Heart left ventricle (tissue), 16 donors: ENCODE measurements around the gene COL2A1. TPM values are rescaled to one million over a fixed set of nuclear protein-coding genes. Genes with fewer than 3 reads are reported as not detected.
A peak's percentile ranks its signal among the peaks of the same experiment; 100 is the strongest.
"Not testable (repeated sequence)": the region's sequence is repeated elsewhere in the genome, so short reads cannot be mapped to it uniquely, and the experiment has no call there.

ENCODE experiments used
- ATAC-seq, 4 donors: fragments of 200-7000 bp; cut with Tn5 transposase; one replicate each; pipeline ENCODE4 v1.9.1; 2020 to 2022; ENCODE audit warnings: moderate library complexity in 4 of 4, mild to moderate bottlenecking in 3 of 4, moderate number of reproducible peaks in 1 of 4
- DNase-seq, 5 donors: peaks; one replicate each; pipeline ENCODE4 v3.0.0-alpha.2; 2020
- H3K27ac ChIP-seq, 12 donors: fragments of 200-600 bp; sonication (generic) in 4 of 12; one replicate each; pipeline versions ENCODE4 v1.5.0 to v1.8.0; 2016 to 2022; ENCODE audit warnings: mild to moderate bottlenecking in 2 of 12
- H3K27me3 ChIP-seq, 9 donors: fragments of 200-600 bp; sonication (generic) in 2 of 9; one replicate each; pipeline versions ENCODE4 v1.5.1 to v1.8.0; 2016 to 2022; ENCODE audit warnings: mild to moderate bottlenecking in 3 of 9
- H3K36me3 ChIP-seq, 9 donors: fragments of 200-600 bp; sonication (generic) in 2 of 9; one replicate each; pipeline versions ENCODE4 v1.5.0 to v1.8.0; 2018 to 2022; ENCODE audit warnings: mild to moderate bottlenecking in 2 of 9
- H3K4me1 ChIP-seq, 12 donors: fragments of 200-600 bp; sonication (generic) in 4 of 12; one replicate each; pipeline versions ENCODE4 v1.5.0 to v1.8.0; 2016 to 2022; ENCODE audit warnings: mild to moderate bottlenecking in 3 of 12
- H3K4me3 ChIP-seq, 12 donors: fragments of 200-600 bp; sonication (generic) in 4 of 12; one replicate each; pipeline versions ENCODE4 v1.5.0 to v1.8.0; 2017 to 2022; ENCODE audit warnings: mild to moderate bottlenecking in 9 of 12, moderate library complexity in 4 of 12
- H3K9me3 ChIP-seq, 12 donors: fragments of 200-600 bp; sonication (generic) in 4 of 12; one replicate each; pipeline versions ENCODE4 v1.5.0 to v1.8.0; 2016 to 2022; ENCODE audit warnings: mild to moderate bottlenecking in 1 of 12
- POLR2A ChIP-seq, 2 donors: fragments of 450-650 bp; IDR thresholded peaks; one replicate each; pipeline ENCODE4 v1.6.1; 2017; ENCODE audit warnings: antibody characterized with exemption in 2 of 2, mild to moderate bottlenecking in 2 of 2, moderate library complexity in 2 of 2
- WGBS, 4 donors: extraction: QIAGEN DNeasy Blood & Tissue Kit in 2 of 4; methylation state at CpG; one replicate each; pipeline versions ENCODE4 v1.1.5 to v1.1.7; 2013 to 2018; 5-methylcytosine and 5-hydroxymethylcytosine counted together
- intact Hi-C, 10 donors: fragments of 100-400 bp; cut with DNase I; formaldehyde crosslinking; loops; one replicate each; pipeline versions ENCODE4 v1.11.1 to v1.14.2; 2022
- polyA plus RNA-seq, 2 donors: library from polyadenylated mRNA; stranded (reverse); fragments of 200-250 nt; gene quantifications; one replicate each; pipeline ENCODE4 v1.2.3, GENCODE V29; 2013
- total RNA-seq, 9 donors: library from RNA; depleted of rRNA in 2 of 9; stranded (reverse); fragments of >200 nt in 2 of 9; fragmentation: NEBNext Ultra II Directional in 3 of 9; extraction: Animal tissue kit (Norgen Biotek cat#: 25700) in 3 of 9; gene quantifications; one replicate each; pipeline versions ENCODE4 v1.1.0 to v1.2.4, GENCODE V29; 2016 to 2023
- TF ChIP-seq, protein P1 (sequence below), 12 donors: fragments of 200-600 bp; sonication (generic) in 4 of 12; IDR thresholded peaks; one replicate each; pipeline versions ENCODE4 v1.5.0 to v1.8.0; 2018 to 2022; ENCODE audit warnings: antibody characterized with exemption in 12 of 12, mild to moderate bottlenecking in 5 of 12
- donor health status: ischemic (EF 13 %, LVEDD 7.1; RV severe dilation, severe dysfunction).
- donor health status: healthy with polysubstance abuse.
- donor health status: DM: no; HTN: yes; CAD: no.
- donor health status: DM: no; HTN: no; CAD: no.
- donor health status: ischemic (EF 25% LVEDD 6.9; RV normal size, moderate dysfunction).
- donor health status: ischemic (EF 25% LVEDD 5.7; RV mildly dilated, moderate dysfunction).
- donor health status: healthy.
- donor health status: DM: yes; HTN: yes; CAD: no.
- donor health status: ischemic (EF 35%, LVEDD 5.7; RV mildly dilated, moderate dysfunction).
- donor health status: nonischemic (EF 11% LVEDD 7.7; RV severe dilation, severe dysfunction).
- donor health status: DM: yes; HTN: yes; CAD: no.
- donor health status: PGD.
- donor health status: ischemic (EF 29% LVEDD 5.4; RV normal size, mild dysfunction).
- donor health status: nonischemic (EF 23%, LVEDD 6.1; RV moderate dilation, normal function).

The COL2A1 gene
- total and polyA plus RNA-seq, 11 donors = 0.04 to 0.39 (median 0.05) TPM; not detected in 8

DNA sequence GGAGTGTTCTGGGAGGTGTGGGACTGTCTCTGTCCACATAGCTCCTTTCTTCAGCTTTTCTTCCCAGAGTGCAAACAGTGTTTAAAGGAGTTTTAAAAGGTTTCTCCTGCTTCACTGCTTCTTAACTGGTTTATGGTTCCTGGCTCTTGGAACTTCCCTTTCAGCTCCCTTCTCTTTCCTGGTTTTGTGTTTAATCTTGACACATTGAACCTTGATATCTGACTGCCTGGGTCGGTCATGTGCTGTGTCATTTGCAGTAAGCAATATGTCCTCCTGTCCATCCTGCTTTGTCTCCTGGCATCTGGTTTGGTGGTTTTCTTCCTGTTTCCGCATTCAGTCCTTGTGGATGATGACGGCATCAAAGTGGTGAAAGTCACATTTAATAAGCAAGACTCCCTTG, 38.7 kb downstream of the COL2A1 start:
- Histone ChIP-seq H3K27ac (no peak overlapping the region), H3K27me3 (no peaks in the 10 kb centered on the region), H3K36me3 (peaks cover 0 to 30% (median 8%) of the 10 kb centered on the region in 9 donors), H3K9me3 (no peaks in the 10 kb centered on the region), H3K4me1 (peaks cover 0 to 52% (median 22%) of the 10 kb centered on the region in 12 donors), H3K4me3 (no peak overlapping the region)
- intact Hi-C loops = loop anchor here in 6 of 10 donors (10.0 kb wide), 4 partner anchors 59 to 251 kb away; partner anchors contain the start of gene ASB8 (in 1 of the 6)
- ATAC-seq (no peak), DNase-seq (no peak)
- TF ChIP-seq, protein P1, sequence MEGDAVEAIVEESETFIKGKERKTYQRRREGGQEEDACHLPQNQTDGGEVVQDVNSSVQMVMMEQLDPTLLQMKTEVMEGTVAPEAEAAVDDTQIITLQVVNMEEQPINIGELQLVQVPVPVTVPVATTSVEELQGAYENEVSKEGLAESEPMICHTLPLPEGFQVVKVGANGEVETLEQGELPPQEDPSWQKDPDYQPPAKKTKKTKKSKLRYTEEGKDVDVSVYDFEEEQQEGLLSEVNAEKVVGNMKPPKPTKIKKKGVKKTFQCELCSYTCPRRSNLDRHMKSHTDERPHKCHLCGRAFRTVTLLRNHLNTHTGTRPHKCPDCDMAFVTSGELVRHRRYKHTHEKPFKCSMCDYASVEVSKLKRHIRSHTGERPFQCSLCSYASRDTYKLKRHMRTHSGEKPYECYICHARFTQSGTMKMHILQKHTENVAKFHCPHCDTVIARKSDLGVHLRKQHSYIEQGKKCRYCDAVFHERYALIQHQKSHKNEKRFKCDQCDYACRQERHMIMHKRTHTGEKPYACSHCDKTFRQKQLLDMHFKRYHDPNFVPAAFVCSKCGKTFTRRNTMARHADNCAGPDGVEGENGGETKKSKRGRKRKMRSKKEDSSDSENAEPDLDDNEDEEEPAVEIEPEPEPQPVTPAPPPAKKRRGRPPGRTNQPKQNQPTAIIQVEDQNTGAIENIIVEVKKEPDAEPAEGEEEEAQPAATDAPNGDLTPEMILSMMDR (IDR thresholded peaks at IDR 0.05) = no peak
- no peak for TF ChIP-seq POLR2A (IDR thresholded peaks at IDR 0.05)
- WGBS, 4 donors = 72 to 83% (median 77%) methylated on average over 3 of the region's 3 CpGs

GRCh38 chr12:47964106-47964728, 40.1 kb downstream of the COL2A1 start:
- peak overlapping the region; percentile 59 to 91 (median 82) for H3K4me3 ChIP-seq
- H3K27me3 ChIP-seq = no peaks in the 10 kb centered on the region
- H3K4me1 ChIP-seq = peaks cover 0 to 45% (median 18%) of the 10 kb centered on the region in 12 donors
- WGBS, 4 donors = 23 to 25% (median 23%) methylated on average over 18 of the region's 18 CpGs
- H3K27ac ChIP-seq = peak overlapping the region in 5 of 12 donors; percentile 46 to 73 (median 66)
- peaks cover 0 to 30% (median 8%) of the 10 kb centered on the region in 9 donors for H3K36me3 ChIP-seq
- TF ChIP-seq POLR2A (IDR thresholded peaks at IDR 0.05) = no peak
- intact Hi-C loops = loop anchor here in 7 of 10 donors (5.0 to 10.0 kb wide), 7 partner anchors 38 to 249 kb away; partner anchors contain the start of genes ASB8 (in 2 of the 7), COL2A1 (in 2 of the 7) and CCDC184 (in 1 of the 7)
- DNase-seq (no peak), ATAC-seq (no peak)
- H3K9me3 ChIP-seq = no peaks in the 10 kb centered on the region

DNA sequence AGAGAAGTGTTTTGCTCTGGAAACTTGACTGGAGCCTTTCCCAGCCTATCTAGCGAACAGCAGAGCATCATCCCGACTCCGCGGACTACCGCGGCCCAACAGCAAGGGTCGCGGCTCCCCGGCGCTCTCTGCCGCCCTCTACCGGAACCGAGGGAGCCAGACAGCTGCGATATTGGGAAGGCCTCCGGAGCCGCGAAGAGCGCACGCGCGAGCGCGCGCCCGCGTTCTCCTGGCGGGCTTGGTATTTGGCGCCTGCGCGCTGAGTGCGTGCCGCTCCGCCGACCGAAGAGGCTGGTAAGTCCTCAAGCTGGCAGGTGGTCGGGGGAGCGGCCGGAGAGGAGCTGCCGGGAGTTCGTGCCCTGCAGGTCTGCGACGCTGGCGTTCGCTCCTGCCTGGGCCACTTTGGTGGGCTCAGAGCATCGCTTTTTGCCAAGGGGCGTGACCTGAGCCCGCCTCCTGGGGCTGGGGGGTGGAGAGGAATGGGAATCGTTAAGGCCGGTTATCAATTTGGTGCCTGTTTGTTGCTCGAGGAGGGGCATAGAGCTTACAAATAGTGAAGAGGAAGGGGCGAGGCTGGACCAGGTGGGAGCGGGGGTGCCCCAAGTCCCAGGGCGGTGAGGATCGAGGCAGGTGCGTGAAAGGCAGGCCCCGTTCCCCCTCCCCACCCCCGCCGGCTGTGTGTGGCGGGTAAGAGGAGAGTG, 40.8 kb downstream of the COL2A1 start, which contains the start of gene TMEM106C:
TSS of gene TMEM106C (plus strand) at position 257 of the 701 bp plus-strand sequence. CDS start 641 bp downstream, outside the sequence.
- TF ChIP-seq, protein P1 (IDR thresholded peaks at IDR 0.05) = peak; percentile 94 to 99 (median 98)
- no peak for TF ChIP-seq POLR2A (IDR thresholded peaks at IDR 0.05)
- Histone ChIP-seq H3K4me3 (peak within 1 kb of the TSS; percentile 59 to 91 (median 82)), H3K4me1 (peaks cover 0 to 45% (median 18%) of the 10 kb centered on the region in 12 donors), H3K36me3 (peaks cover 0 to 25% (median 8%) of the 10 kb centered on the region in 9 donors), H3K27ac (peak within 1 kb of the TSS in 8 of 12 donors; percentile 14 to 73 (median 56)), H3K9me3 (no peaks in the 10 kb centered on the region), H3K27me3 (no peaks in the 10 kb centered on the region)
- intact Hi-C loops = loop anchor here in 7 of 10 donors (5.0 to 10.0 kb wide), 7 partner anchors 39 to 249 kb away; partner anchors contain the start of genes ASB8 (in 2 of the 7), COL2A1 (in 2 of the 7) and CCDC184 (in 1 of the 7)
- peak; percentile 89 to 97 (median 92) for DNase-seq
- peak; percentile 88 to 97 (median 95) for ATAC-seq
- WGBS, 4 donors = 0 to 1% (median 1%) methylated on average over 42 to 59 of the region's 59 CpGs

DNA sequence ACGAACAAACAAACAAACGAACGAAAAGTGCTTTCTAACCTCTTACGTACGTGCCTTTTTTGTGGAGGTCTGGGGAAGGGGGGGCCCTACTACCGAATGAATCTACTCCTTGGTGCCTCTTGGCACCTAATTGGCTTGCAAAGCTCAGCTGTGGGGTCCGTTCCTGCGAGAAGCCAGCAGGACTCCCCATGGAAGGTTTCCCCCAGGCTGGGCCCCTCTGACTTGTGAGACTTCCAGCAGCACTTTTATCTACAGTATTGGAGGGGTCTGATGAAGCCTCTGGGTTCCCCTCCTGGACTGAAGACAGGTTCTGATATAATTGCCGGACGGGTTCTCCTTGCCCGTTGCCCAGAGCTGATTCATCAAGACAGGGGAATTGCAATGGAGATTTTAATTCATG, 42.1 kb downstream of the COL2A1 start:
- no peak for TF ChIP-seq POLR2A (IDR thresholded peaks at IDR 0.05)
- TF ChIP-seq, protein P1 (IDR thresholded peaks at IDR 0.05) = no peak
- intact Hi-C loops = loop anchor here in 7 of 10 donors (5.0 to 10.0 kb wide), 7 partner anchors 40 to 247 kb away; partner anchors contain the start of genes ASB8 (in 2 of the 7), COL2A1 (in 2 of the 7) and CCDC184 (in 1 of the 7)
- no peak overlapping the region for H3K4me3 ChIP-seq
- WGBS, 4 donors = 86 to 89% (median 88%) methylated on average over 11 of the region's 11 CpGs
- no peak for DNase-seq
- H3K36me3 ChIP-seq = peaks cover 0 to 17% (median 3%) of the 10 kb centered on the region in 9 donors
- H3K9me3 ChIP-seq = no peaks in the 10 kb centered on the region
- H3K27ac ChIP-seq = no peak overlapping the region
- ATAC-seq = no peak
- no peaks in the 10 kb centered on the region for H3K27me3 ChIP-seq
- H3K4me1 ChIP-seq = peaks cover 0 to 36% (median 17%) of the 10 kb centered on the region in 12 donors

- H3K4me1 ChIP-seq, ATAC-seq, H3K27ac ChIP-seq, H3K27me3 ChIP-seq, H3K9me3 ChIP-seq, H3K4me3 ChIP-seq, DNase-seq, H3K36me3 ChIP-seq: not testable (repeated sequence)
- 89 to 97% (median 91%) methylated on average over 1 of the region's 1 CpG; no CpG with 5 or more reads in 1 of the 4 donors for WGBS, 4 donors
- intact Hi-C loops = loop anchor here in 2 of 10 donors (10.0 kb wide), 2 partner anchors 243 to 303 kb away; no protein-coding TSS in a partner anchor
Observed at GRCh38 chr12:47957671-47958070, 46.6 kb downstream of the COL2A1 start.
